ENCODE measurements around the gene LMTK3. TPM values are rescaled to one million over a fixed set of nuclear protein-coding genes. Genes with fewer than 3 reads are reported as not detected.

LMTK3 gene
- total RNA-seq, 1 donor from 2014 or later = 1.1 TPM

DNA sequence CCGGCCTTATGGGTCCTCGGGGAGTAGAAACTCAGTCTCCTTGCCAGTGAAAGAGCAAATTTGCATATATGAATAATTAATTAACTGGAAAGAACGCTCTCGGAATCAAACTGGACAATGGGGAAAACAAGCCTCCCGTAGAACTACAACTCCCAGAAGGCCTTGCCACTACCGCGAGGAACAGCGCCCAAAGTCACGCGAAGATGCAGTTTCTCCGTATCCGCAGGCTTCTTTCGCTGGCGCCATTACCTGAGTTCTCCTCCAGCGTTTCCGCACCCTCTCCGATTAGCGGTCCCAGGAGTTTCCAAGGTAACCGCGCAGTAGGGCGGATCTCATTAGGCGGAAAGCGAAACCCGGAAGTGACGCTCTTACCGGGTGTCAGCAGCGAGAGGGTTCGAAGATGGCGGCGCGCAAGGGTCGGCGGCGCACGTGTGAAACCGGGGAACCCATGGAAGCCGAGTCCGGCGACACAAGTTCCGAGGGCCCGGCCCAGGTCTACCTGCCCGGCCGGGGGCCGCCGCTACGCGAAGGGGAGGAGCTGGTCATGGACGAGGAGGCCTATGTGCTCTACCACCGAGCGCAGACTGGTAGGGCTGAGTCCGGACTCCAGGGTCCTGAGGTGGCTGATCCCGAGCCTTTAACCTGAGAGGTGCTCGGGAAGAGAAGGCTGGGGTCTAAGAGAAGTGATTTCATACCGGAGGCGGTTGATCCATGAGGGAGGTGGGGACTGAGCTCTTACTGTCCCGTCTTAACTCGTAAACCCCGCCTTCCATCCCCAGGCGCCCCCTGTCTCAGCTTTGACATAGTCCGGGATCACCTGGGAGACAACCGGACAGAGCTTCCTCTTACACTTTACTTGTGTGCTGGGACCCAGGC lies 65.8 kb downstream of the LMTK3 start, which contains the start of gene GRWD1:
Gene GRWD1 (plus strand): TSS at position 378 of the 876 bp plus-strand sequence. CDS start 23 bp downstream, at position 401.
- DNase-seq (ENCODE audit: low read depth) = peak; percentile 95

DNA sequence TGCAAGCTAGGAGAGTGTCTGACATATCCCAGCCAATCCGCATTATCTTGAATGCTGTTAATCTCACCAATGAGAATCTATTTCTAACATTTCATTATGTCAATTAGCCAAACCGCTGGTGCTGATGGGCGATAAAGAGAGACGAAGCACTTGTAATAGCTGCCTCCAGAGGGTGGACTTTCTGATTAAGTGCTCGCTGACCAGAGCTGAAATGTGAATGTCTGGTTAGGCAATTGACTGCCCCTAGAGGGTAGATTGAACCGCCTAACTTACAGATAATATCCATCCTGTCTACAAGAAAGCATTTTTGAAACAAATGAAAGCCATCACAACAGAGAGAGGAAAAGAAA lies 66.4 kb downstream of the LMTK3 start:
- peak; percentile 93 for DNase-seq (ENCODE audit: low read depth)

DNA sequence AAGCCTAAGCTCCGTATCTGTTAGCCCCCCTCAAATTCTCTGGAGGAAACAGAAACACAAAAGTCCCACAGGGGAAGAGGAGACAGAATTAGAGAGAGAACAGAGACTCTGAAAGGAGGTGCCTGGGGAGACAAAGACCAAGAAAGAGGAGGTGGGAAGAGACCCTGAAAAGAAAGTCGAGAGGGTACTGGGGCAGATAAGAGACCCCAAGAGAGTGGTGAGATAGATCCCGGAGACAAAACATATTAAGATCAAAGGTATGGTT lies 66.8 kb downstream of the LMTK3 start:
- DNase-seq (ENCODE audit: low read depth) = no peak

DNA sequence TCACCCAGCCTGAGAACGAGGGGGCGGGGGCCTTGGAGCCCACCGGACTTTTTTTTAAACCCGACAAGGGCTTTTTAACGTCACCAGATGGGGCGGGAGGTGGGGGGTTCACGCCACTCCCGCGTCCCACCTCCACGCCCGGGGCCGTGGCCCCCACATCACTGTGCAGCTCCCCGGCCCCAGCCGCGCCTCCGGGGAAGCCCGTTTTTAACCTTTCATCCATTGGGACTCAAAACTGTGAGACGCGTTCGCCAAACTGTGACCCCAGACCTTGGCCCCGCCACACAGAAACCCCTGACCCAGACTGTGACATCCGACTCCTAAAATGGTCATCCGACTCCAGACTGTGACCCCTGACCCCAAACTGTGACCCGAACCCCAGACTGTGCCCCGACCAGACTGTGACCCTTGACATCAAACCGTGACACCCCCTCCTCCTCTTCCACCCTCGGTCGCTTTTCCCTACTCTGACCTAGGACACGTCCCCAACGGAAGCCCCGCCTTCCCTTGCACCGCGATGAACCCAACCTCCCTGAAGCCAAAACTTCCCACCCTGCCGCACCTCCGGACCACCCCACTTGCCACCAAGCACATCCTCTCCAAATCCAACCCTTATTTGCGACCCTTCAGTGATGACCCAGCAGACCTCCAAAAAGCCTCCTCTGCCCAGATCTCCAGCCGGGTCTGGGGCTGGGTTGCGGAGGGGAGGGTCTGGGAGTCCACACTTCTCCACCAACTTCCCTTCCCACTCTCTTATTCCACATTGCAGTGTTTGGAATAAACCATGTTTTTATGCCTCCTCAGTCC lies 67.3 kb downstream of the LMTK3 start:
- no peak for DNase-seq (ENCODE audit: low read depth)

DNA sequence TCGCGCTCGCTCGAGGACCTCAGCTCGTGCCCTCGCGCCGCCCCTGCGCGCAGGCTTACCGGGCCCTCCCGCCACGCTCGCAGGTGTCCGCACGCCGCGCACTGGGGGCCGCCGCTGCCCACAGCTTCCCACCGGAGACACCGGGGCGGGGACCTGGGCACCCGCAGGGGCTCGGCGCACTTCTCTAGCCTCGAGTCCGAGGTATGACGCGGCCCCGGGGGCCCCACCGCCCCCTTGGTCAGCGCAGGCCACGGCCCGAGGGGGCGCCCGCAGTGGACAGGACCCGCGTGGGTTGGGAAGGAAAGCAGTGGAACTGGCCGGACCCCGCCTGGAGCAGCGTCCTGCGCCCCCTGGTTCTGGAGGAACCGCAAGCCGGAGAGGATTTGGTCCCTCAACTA lies 67.9 kb downstream of the LMTK3 start:
- DNase-seq (ENCODE audit: low read depth) = no peak

DNA sequence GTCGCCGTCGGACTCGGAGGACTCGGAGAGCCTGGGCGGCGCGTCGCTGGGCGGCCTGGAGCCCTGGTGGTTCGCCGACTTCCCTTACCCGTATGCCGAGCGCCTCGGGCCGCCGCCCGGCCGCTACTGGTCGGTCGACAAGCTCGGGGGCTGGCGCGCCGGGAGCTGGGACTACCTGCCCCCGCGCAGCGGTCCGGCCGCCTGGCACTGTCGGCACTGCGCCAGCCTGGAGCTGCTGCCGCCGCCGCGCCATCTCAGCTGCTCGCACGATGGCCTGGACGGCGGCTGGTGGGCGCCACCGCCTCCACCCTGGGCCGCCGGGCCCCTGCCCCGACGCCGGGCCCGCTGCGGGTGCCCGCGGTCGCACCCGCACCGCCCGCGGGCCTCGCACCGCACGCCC lies 68.4 kb downstream of the LMTK3 start:
- no peak for DNase-seq (ENCODE audit: low read depth)

DNA sequence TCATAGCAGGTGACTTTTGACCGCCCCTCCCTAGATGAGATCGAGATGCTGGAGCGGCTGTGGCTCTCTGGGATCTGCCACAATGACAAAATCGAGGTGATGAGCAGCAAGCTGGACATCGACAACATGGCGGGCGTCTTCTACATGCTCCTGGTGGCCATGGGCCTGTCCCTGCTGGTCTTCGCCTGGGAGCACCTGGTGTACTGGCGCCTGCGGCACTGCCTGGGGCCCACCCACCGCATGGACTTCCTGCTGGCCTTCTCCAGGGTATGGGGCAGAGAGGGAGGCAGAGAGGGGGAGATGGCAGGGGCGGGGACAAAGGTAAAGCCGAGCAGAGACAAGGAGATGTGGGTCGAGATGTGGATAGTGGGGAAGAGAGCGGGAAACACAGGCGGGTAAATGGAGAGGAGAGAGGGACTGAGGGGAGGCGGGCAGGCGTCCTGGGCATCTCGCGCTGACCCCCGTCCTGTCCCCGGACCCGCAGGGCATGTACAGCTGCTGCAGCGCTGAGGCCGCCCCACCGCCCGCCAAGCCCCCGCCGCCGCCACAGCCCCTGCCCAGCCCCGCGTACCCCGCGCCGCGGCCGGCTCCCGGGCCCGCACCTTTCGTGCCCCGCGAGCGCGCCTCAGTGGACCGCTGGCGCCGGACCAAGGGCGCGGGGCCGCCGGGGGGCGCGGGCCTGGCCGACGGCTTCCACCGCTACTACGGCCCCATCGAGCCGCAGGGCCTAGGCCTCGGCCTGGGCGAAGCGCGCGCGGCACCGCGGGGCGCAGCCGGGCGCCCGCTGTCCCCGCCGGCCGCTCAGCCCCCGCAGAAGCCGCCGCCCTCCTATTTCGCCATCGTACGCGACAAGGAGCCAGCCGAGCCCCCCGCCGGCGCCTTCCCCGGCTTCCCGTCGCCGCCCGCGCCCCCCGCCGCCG lies 69.3 kb downstream of the LMTK3 start:
- no peak for DNase-seq (ENCODE audit: low read depth)

DNA sequence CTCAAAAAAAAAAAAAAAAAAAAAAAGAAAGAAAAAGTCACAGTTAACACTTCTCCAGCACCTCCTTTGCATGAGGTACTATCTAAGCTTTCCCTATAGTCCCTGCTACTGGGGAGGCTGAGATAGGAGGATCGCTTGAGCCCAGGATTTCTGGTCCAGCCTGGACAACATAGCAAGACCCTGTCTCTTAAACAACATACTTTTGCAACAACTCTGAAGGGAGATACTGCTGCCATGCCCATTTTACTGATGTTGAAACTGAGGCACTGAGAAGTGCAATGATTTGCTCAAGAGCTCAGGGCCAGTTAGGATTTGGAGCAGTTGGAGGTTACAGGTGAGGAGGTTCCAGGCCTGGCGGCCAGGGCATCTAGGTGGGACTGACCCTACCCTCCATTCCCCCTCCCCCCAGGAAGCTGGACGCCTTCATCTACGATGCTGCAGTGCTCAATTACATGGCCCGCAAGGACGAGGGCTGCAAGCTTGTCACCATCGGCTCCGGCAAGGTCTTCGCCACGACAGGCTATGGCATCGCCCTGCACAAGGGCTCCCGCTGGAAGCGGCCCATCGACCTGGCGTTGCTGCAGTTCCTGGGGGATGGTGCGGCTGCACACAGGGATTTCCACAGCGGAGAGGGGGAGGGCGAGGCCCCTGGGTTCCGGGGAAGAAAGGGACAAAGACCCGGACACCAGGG lies 70.1 kb downstream of the LMTK3 start:
- DNase-seq (ENCODE audit: low read depth) = no peak

DNA sequence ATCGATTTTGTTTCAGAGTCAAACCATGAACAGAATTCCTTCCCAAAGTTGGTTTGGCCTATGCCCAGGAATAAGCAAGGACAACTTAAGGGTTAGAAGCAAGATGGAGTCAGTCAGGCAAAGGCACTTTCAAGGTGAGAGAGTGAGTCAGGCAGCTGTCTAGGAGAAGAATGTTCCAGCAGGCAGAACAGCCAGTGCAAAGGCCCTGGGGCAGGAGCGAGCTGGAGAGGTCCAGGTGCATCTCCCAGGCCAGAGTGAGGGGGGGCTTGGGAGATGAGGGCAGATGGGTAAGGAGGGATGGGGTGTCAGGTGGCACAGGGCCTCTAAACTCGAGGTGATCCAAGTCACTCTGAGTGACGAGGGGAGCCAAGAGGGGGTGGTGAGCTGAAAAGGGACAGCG lies 75.0 kb downstream of the LMTK3 start:
- DNase-seq (ENCODE audit: low read depth) = no peak

Other genes starting within 250 kb of the LMTK3 start
- gene ZNF114, start 241.8 kb downstream of the LMTK3 start, total RNA-seq = 2.6 and 3.1 TPM in 2 replicates
- 30.3 and 48.8 TPM in 2 replicates for gene EMP3, start 186.3 kb downstream of the LMTK3 start, total RNA-seq
- gene TMEM143, start 147.9 kb downstream of the LMTK3 start, total RNA-seq = 1.9 and 4.9 TPM in 2 replicates
- not detected in 2 replicates for gene SYNGR4, start 147.5 kb downstream of the LMTK3 start, total RNA-seq
- gene KDELR1, start 120.3 kb downstream of the LMTK3 start, total RNA-seq = 63.7 and 116 TPM in 2 replicates
- gene GRIN2D, start 118.2 kb downstream of the LMTK3 start, total RNA-seq = 0.17 and 0.25 TPM in 2 replicates
- gene GRWD1, start 65.9 kb downstream of the LMTK3 start, total RNA-seq = 41.7 and 50.3 TPM in 2 replicates
- 0.35 and 1.3 TPM in 2 replicates for gene KCNJ14, start 56.3 kb downstream of the LMTK3 start, total RNA-seq
- 44.3 and 58.4 TPM in 2 replicates for gene CYTH2, start 42.5 kb downstream of the LMTK3 start, total RNA-seq
- not detected in 2 replicates for gene SULT2B1, start 40.3 kb upstream of the LMTK3 start, total RNA-seq
- not detected in 2 replicates for gene SPACA4, start 94.9 kb upstream of the LMTK3 start, total RNA-seq
- 0.17 TPM in 1 of 2 replicates, not detected in the other for gene FAM83E, start 103.2 kb upstream of the LMTK3 start, total RNA-seq
- 591 and 1,820 TPM in 2 replicates for gene RPL18, start 107.3 kb upstream of the LMTK3 start, total RNA-seq
- gene SPHK2, start 107.7 kb upstream of the LMTK3 start, total RNA-seq = 9.1 and 9.9 TPM in 2 replicates
- 0.52 and 2.3 TPM in 2 replicates for gene DBP, start 125.5 kb upstream of the LMTK3 start, total RNA-seq
- 0.35 and 3.3 TPM in 2 replicates for gene CA11, start 134.4 kb upstream of the LMTK3 start, total RNA-seq
- gene NTN5, start 161.2 kb upstream of the LMTK3 start, total RNA-seq = 0.40 TPM in 1 of 2 replicates, not detected in the other
- gene FUT2, start 184.1 kb upstream of the LMTK3 start, total RNA-seq = 0.25 and 1.9 TPM in 2 replicates
- gene MAMSTR, start 207.9 kb upstream of the LMTK3 start, total RNA-seq = 0.25 and 0.87 TPM in 2 replicates
- 0.50 and 0.69 TPM in 2 replicates for gene RASIP1, start 228.8 kb upstream of the LMTK3 start, total RNA-seq
- gene IZUMO1, start 235.1 kb upstream of the LMTK3 start, total RNA-seq = not detected in 2 replicates
- gene FUT1, start 240.8 kb upstream of the LMTK3 start, total RNA-seq = 0.05 and 3.0 TPM in 2 replicates
- gene FGF21, start 243.7 kb upstream of the LMTK3 start, total RNA-seq = not detected in 2 replicates

Measured in renal cortical epithelial cell (primary cell).